A549 treated with CORT108297 at 1 μM for 4 hours (cell line): ENCODE measurements around the gene CNTN2. TPM values are rescaled to one million over a fixed set of nuclear protein-coding genes. Genes with fewer than 3 reads are reported as not detected.

Source experiments
- total RNA-seq: library from RNA; stranded (reverse); fragments of 200-300 nt; extraction: Qiagen RNA extraction; gene quantifications from 5 replicates; pipeline ENCODE4 v1.2.3, GENCODE V29; 2022

The CNTN2 gene, protein sequence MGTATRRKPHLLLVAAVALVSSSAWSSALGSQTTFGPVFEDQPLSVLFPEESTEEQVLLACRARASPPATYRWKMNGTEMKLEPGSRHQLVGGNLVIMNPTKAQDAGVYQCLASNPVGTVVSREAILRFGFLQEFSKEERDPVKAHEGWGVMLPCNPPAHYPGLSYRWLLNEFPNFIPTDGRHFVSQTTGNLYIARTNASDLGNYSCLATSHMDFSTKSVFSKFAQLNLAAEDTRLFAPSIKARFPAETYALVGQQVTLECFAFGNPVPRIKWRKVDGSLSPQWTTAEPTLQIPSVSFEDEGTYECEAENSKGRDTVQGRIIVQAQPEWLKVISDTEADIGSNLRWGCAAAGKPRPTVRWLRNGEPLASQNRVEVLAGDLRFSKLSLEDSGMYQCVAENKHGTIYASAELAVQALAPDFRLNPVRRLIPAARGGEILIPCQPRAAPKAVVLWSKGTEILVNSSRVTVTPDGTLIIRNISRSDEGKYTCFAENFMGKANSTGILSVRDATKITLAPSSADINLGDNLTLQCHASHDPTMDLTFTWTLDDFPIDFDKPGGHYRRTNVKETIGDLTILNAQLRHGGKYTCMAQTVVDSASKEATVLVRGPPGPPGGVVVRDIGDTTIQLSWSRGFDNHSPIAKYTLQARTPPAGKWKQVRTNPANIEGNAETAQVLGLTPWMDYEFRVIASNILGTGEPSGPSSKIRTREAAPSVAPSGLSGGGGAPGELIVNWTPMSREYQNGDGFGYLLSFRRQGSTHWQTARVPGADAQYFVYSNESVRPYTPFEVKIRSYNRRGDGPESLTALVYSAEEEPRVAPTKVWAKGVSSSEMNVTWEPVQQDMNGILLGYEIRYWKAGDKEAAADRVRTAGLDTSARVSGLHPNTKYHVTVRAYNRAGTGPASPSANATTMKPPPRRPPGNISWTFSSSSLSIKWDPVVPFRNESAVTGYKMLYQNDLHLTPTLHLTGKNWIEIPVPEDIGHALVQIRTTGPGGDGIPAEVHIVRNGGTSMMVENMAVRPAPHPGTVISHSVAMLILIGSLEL
- 0.01 to 0.03 TPM (median 0.03 TPM) in 3 of 5 replicates, not detected in the others for total RNA-seq

GRCh38 chr1:205042911-205043806, at the start of gene CNTN2:
CNTN2 (plus strand) TSS chr1:205043212; CDS start chr1:205053186, 9,974 bp downstream.

DNA sequence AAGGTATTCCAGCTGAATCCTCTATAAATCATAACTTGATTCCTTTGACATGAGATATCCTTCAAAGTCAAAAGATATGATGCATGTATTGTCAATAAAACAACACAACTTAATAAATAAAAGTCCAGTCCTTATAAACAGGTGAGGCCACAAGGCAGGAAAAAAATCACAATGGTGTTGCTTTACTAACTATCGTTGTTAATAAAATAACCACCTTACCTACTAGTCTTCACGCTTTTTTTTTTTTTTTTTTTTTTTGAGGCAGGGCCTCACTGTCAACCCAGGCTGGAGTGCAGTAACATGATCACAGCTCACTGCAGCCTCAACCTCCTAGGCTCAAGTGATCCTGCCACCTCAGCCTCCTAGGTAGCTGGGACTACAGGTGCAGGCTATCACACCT, 41.3 kb downstream of the CNTN2 start, which contains the start of gene TMEM81:
Gene TMEM81 (minus strand): TSS at position 101 of the 400 bp plus-strand sequence. CDS start 140 bp downstream, outside the sequence.

DNA sequence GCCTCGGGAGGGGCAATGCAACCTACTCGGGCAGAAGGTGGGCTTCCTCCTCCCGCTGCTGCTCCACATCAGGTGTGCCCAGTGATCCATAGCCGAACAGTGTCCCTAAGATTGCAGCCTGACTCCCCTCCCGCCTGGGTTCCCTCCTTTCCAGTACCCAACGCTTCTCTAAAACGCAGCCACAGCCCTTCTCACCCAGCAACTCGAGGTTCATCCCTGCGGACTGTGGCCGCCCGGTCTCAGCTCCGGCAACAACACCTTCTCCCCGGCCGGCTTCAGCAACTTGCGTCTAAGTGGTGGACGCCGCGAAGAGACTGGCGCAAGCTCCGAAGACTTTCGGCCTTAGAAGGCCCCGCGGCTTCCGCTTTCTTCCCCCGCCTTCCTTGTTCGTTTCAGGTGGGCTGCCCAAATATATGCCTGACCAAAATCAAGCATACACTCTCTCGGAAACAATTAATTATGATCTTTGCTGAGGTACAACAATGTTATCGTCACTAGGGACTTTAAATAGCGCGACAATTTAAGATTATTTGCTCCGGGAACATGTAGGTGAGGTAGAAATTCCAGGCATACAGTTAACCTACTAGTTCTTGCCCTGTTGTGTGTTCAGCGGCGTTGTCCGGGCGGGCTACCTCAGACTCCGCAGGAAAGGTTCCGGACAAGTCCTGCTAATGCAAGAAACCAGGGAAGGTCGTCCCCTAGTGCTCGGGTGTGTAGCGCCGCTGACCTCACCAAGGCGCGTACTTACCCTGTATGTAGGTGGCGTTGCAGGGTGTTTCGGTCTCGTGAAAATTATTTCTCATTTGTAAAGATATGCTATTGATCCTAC, 78.9 kb downstream of the CNTN2 start, which contains the start of gene RBBP5:
Gene RBBP5 (minus strand): TSS at position 319 of the 829 bp plus-strand sequence. CDS start 105 bp downstream, at position 214.

Other genes starting within 250 kb of the CNTN2 start
- 1.5 to 1.6 TPM (median 1.5 TPM) in 5 replicates for gene NFASC, start 172.3 kb upstream of the CNTN2 start, total RNA-seq
- 1.9 to 3.4 TPM (median 2.3 TPM) in 5 replicates for gene TMEM81, start 41.2 kb downstream of the CNTN2 start, total RNA-seq
- 11.2 to 16.5 TPM (median 12.1 TPM) in 5 replicates for gene RBBP5, start 78.8 kb downstream of the CNTN2 start, total RNA-seq
- 7.7 to 10.6 TPM (median 9.1 TPM) in 5 replicates for gene DSTYK, start 168.5 kb downstream of the CNTN2 start, total RNA-seq
- gene TMCC2, start 184.7 kb downstream of the CNTN2 start, total RNA-seq, result 2.4 to 2.8 TPM (median 2.6 TPM) in 5 replicates